Measurements from ENCODE around the gene C19orf85. TPM values are rescaled to one million over a fixed set of nuclear protein-coding genes. Genes with fewer than 3 reads are reported as not detected.

The C19orf85 gene
- total RNA-seq, 4 donors from 2014 or later = not detected

DNA sequence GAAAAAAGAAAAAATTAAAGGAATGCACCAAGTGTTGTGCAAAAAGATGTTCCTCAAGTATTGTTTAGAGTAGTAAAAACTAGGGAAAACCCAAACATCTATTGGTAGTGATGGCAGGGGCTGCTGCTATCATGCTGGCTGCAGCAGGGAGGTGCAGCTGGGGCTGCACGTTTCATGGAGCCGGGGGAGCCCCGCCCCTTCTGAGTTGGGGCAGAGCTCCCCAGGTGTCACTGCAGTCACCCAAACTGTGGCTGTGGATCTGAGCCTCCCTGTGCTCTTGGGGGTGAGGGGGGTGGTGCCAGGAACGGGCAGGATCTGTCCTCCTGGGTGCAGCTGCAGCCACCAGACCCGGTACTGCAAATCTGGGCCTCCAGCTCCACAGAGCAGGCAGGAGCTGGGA is 45.4 kb downstream of the C19orf85 start:
- peaks cover 33% of the 10 kb centered on the region for H3K27me3 ChIP-seq
- H3K4me3 ChIP-seq = no peak overlapping the region
- no peaks in the 10 kb centered on the region for H3K9me3 ChIP-seq
- WGBS, 2 donors (ENCODE audit: low coverage in 1 of 2) = 42 to 43% methylated on average over 2 of the region's 5 CpGs
- no peak overlapping the region for H3K27ac ChIP-seq
- no peaks in the 10 kb centered on the region for H3K4me1 ChIP-seq
- no peaks in the 10 kb centered on the region for H3K36me3 ChIP-seq
- TF ChIP-seq, protein P1, sequence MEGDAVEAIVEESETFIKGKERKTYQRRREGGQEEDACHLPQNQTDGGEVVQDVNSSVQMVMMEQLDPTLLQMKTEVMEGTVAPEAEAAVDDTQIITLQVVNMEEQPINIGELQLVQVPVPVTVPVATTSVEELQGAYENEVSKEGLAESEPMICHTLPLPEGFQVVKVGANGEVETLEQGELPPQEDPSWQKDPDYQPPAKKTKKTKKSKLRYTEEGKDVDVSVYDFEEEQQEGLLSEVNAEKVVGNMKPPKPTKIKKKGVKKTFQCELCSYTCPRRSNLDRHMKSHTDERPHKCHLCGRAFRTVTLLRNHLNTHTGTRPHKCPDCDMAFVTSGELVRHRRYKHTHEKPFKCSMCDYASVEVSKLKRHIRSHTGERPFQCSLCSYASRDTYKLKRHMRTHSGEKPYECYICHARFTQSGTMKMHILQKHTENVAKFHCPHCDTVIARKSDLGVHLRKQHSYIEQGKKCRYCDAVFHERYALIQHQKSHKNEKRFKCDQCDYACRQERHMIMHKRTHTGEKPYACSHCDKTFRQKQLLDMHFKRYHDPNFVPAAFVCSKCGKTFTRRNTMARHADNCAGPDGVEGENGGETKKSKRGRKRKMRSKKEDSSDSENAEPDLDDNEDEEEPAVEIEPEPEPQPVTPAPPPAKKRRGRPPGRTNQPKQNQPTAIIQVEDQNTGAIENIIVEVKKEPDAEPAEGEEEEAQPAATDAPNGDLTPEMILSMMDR (IDR thresholded peaks at IDR 0.05) = no peak
- TF ChIP-seq EP300 (IDR thresholded peaks at IDR 0.05) (no peak), POLR2AphosphoS5 (IDR thresholded peaks at IDR 0.05) (no peak), POLR2A (IDR thresholded peaks at IDR 0.05) (no peak)
- no peak for ATAC-seq

DNA sequence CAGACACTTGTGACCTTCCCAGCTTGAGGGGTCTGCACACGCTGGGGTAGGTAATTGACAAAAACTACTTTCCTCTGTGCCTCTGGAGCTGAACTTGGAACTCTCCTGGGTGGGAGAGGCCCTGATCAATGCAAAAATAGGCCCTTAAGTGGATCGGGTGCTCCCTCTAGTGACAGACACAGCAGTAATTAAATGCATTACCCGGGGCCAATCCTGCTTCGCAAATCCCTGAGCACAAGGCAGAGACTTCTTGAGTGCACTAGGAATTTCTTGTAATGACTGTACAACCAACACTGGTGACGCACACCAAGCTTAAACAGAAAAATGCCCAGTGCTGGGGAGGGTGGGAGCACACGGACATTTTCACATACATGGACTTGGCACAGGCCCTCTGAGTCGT is 46.4 kb downstream of the C19orf85 start:
- Histone ChIP-seq H3K36me3 (no peaks in the 10 kb centered on the region), H3K4me3 (no peak overlapping the region), H3K27ac (no peak overlapping the region), H3K27me3 (peaks cover 27% of the 10 kb centered on the region), H3K4me1 (no peaks in the 10 kb centered on the region), H3K9me3 (no peaks in the 10 kb centered on the region)
- no peak for TF ChIP-seq POLR2A (IDR thresholded peaks at IDR 0.05)
- no peak for TF ChIP-seq EP300 (IDR thresholded peaks at IDR 0.05)
- TF ChIP-seq, protein P1 (IDR thresholded peaks at IDR 0.05) = peak in 3 of 4 experiments; percentile 59 to 67 (median 60)
- ATAC-seq = peak; percentile 58
- WGBS, 2 donors (ENCODE audit: low coverage in 1 of 2) = no CpG with 5 or more reads among the region's 7 CpGs

Other genes with a start within 250 kb of the C19orf85 start
- 1 to 10 TPM in 3 of 4 donors, not detected in 1; 1.7 to 3.8 (median 1.8) TPM for gene TMEM86B, start 236.0 kb downstream of the C19orf85 start, total RNA-seq
- gene PPP6R1, start 205.7 kb downstream of the C19orf85 start, total RNA-seq = 10 to 100 TPM; 32.6 to 79.4 (median 34.0) TPM
- 10 to 100 TPM; 20.9 to 37.1 (median 26.5) TPM for gene HSPBP1, start 184.6 kb downstream of the C19orf85 start, total RNA-seq
- gene BRSK1, start 180.8 kb downstream of the C19orf85 start, total RNA-seq = 10 to 100 TPM in 1 of 4 donors, 1 to 10 TPM in 3; 4.0 to 19.8 (median 8.8) TPM
- gene TMEM150B, start 139.4 kb downstream of the C19orf85 start, total RNA-seq = 10 to 100 TPM in 1 of 4 donors, 1 to 10 TPM in 2, not detected in 1; 2.2 to 12.4 (median 3.3) TPM
- gene KMT5C, start 124.9 kb downstream of the C19orf85 start, total RNA-seq = 10 to 100 TPM in 2 of 4 donors, 1 to 10 TPM in 2; 3.4 to 11.2 (median 9.2) TPM
- not detected for gene COX6B2, start 110.0 kb downstream of the C19orf85 start, total RNA-seq
- gene GARIN5B, start 101.5 kb downstream of the C19orf85 start, total RNA-seq = not detected
- under 1 TPM in 1 of 4 donors, not detected in 3; 0.67 TPM for gene IL11, start 94.3 kb downstream of the C19orf85 start, total RNA-seq
- gene TMEM190, start 87.9 kb downstream of the C19orf85 start, total RNA-seq = not detected
- 1 to 10 TPM in 2 of 4 donors, not detected in 2; 1.6 to 6.0 TPM for gene TMEM238, start 80.5 kb downstream of the C19orf85 start, total RNA-seq
- gene RPL28, start 78.8 kb downstream of the C19orf85 start, total RNA-seq = 100 to 1,000 TPM; 174 to 282 (median 271) TPM
- 10 to 100 TPM; 12.6 to 17.7 (median 15.4) TPM for gene UBE2S, start 57.0 kb downstream of the C19orf85 start, total RNA-seq
- gene SHISA7, start 21.5 kb downstream of the C19orf85 start, total RNA-seq = not detected
- gene ISOC2, start 3.1 kb downstream of the C19orf85 start, total RNA-seq = 10 to 100 TPM; 39.0 to 78.5 (median 63.8) TPM
- 10 to 100 TPM in 1 of 4 donors, 1 to 10 TPM in 3; 2.4 to 13.0 (median 4.9) TPM for gene ZNF628, start 11.9 kb upstream of the C19orf85 start, total RNA-seq
- 10 to 100 TPM in 1 of 4 donors, 1 to 10 TPM in 3; 7.4 to 14.0 (median 7.9) TPM for gene NAT14, start 20.4 kb upstream of the C19orf85 start, total RNA-seq
- 10 to 100 TPM in 3 of 4 donors, 1 to 10 TPM in 1; 6.3 to 39.2 (median 23.5) TPM for gene SSC5D, start 23.7 kb upstream of the C19orf85 start, total RNA-seq
- not detected for gene SBK2, start 72.4 kb upstream of the C19orf85 start, total RNA-seq
- gene SBK3, start 80.8 kb upstream of the C19orf85 start, total RNA-seq = under 1 TPM in 2 of 4 donors, not detected in 2; 0.40 TPM
- 1 to 10 TPM; 2.8 to 6.9 (median 3.9) TPM for gene ZNF579, start 116.1 kb upstream of the C19orf85 start, total RNA-seq
- gene FIZ1, start 134.8 kb upstream of the C19orf85 start, total RNA-seq = 10 to 100 TPM in 2 of 4 donors, 1 to 10 TPM in 2; 4.7 to 11.2 (median 9.9) TPM
- gene ZNF524, start 135.5 kb upstream of the C19orf85 start, total RNA-seq = 10 to 100 TPM; 20.3 to 33.5 (median 26.4) TPM
- gene ZNF865, start 140.9 kb upstream of the C19orf85 start, total RNA-seq = 10 to 100 TPM in 1 of 4 donors, 1 to 10 TPM in 3; 4.6 to 12.0 (median 6.4) TPM
- gene ZNF784, start 159.8 kb upstream of the C19orf85 start, total RNA-seq = 1 to 10 TPM in 3 of 4 donors, under 1 TPM in 1; 0.54 to 8.1 (median 4.8) TPM
- gene ZNF580, start 176.3 kb upstream of the C19orf85 start, total RNA-seq = 10 to 100 TPM; 28.9 to 44.1 (median 35.2) TPM
- 10 to 100 TPM in 3 of 4 donors, 1 to 10 TPM in 1; 8.4 to 17.5 (median 11.4) TPM for gene ZNF581, start 178.9 kb upstream of the C19orf85 start, total RNA-seq
- 10 to 100 TPM; 11.4 to 28.5 (median 15.5) TPM for gene CCDC106, start 183.5 kb upstream of the C19orf85 start, total RNA-seq
- gene U2AF2, start 190.3 kb upstream of the C19orf85 start, total RNA-seq = 10 to 100 TPM; 68.9 to 97.9 (median 91.4) TPM
- 100 to 1,000 TPM in 1 of 4 donors, 10 to 100 TPM in 3; 44.8 to 165 (median 70.2) TPM for gene EPN1, start 210.5 kb upstream of the C19orf85 start, total RNA-seq

Measured in gastroesophageal sphincter (tissue), 4 donors.